Measurements from ENCODE around the gene MALAT1. TPM values are rescaled to one million over a fixed set of nuclear protein-coding genes. Genes with fewer than 3 reads are reported as not detected.
A peak's percentile ranks its signal among the peaks of the same experiment; 100 is the strongest.

The MALAT1 gene
- polyA plus RNA-seq, 1 experiment, result 1,149 TPM

GRCh38 chr11:65504674-65505465 lies 6.0 kb downstream of the MALAT1 start:
- H3K9me3 ChIP-seq (ENCODE audit: control insufficient read depth, insufficient read depth, low read length), result no peaks in the 10 kb centered on the region
- no peak for TF ChIP-seq CTCF (IDR thresholded peaks at IDR 0.05; ENCODE audit: low read depth, low read length)
- POLR2A ChIA-PET, result interaction anchor here (0.7 to 21.9 kb wide), 13 partner anchors 9 to 726 kb away, joined by 3 to 999 read pairs (median 37); partner anchors contain the start of genes MALAT1, NEAT1, PCNX3 and SCYL1
- DNase-seq (ENCODE audit: low read depth, low spot score), result no peak
- CTCF ChIA-PET, result interaction anchor here (1.1 to 1.7 kb wide), 2 partner anchors 8 to 26 kb away, joined by 3 to 4 read pairs; no protein-coding TSS in a partner anchor
- H3K27ac ChIP-seq (ENCODE audit: low read depth, low read length), result peak overlapping the region; percentile 81
- H3K27me3 ChIP-seq (ENCODE audit: control insufficient read depth, insufficient read depth, low read length), result no peaks in the 10 kb centered on the region
- H3K4me3 ChIP-seq (ENCODE audit: low read depth, low read length), result peak overlapping the region; percentile 97

GRCh38 chr11:65505466-65506289 lies 6.8 kb downstream of the MALAT1 start:
- H3K27me3 ChIP-seq (ENCODE audit: control insufficient read depth, insufficient read depth, low read length), result no peaks in the 10 kb centered on the region
- peak overlapping the region; percentile 97 for H3K4me3 ChIP-seq (ENCODE audit: low read depth, low read length)
- no peak for TF ChIP-seq CTCF (IDR thresholded peaks at IDR 0.05; ENCODE audit: low read depth, low read length)
- DNase-seq (ENCODE audit: low read depth, low spot score), result no peak
- ChIA-PET CTCF (interaction anchor here (1.1 to 1.7 kb wide), 2 partner anchors 9 to 27 kb away, joined by 3 to 4 read pairs; no protein-coding TSS in a partner anchor), POLR2A (interaction anchor here (0.7 to 21.9 kb wide), 13 partner anchors 10 to 712 kb away, joined by 3 to 999 read pairs (median 37); partner anchors contain the start of genes MALAT1, NEAT1, PCNX3 and SCYL1)
- no peaks in the 10 kb centered on the region for H3K9me3 ChIP-seq (ENCODE audit: control insufficient read depth, insufficient read depth, low read length)
- peak overlapping the region; percentile 81 for H3K27ac ChIP-seq (ENCODE audit: low read depth, low read length)

GRCh38 chr11:65506290-65506771 lies 7.5 kb downstream of the MALAT1 start:
- CTCF ChIA-PET, result interaction anchor here (0.5 to 6.9 kb wide), 2 partner anchors 90 to 231 kb away, joined by 4 to 49 read pairs; no protein-coding TSS in a partner anchor

More at GRCh38 chr11:65506290-65506771, 7.5 kb downstream of the MALAT1 start:
- TF ChIP-seq CTCF (IDR thresholded peaks at IDR 0.05; ENCODE audit: low read depth, low read length), result no peak
- Histone ChIP-seq H3K9me3 (ENCODE audit: control insufficient read depth, insufficient read depth, low read length) (no peaks in the 10 kb centered on the region), H3K27me3 (ENCODE audit: control insufficient read depth, insufficient read depth, low read length) (no peaks in the 10 kb centered on the region), H3K4me3 (ENCODE audit: low read depth, low read length) (peak overlapping the region; percentile 97), H3K27ac (ENCODE audit: low read depth, low read length) (peak overlapping the region; percentile 89)
- no peak for DNase-seq (ENCODE audit: low read depth, low spot score)
- POLR2A ChIA-PET, result interaction anchor here (1.5 to 21.9 kb wide), 9 partner anchors 10 to 84 kb away, joined by 4 to 999 read pairs (median 86); partner anchors contain the start of genes MALAT1 and NEAT1
